ENCODE data around the gene C9orf78.

GRCh38 chr9:129840034-129840433 lies 5.0 kb upstream of the C9orf78 start:
- TF ChIP-seq CTCF (IDR thresholded peaks at IDR 0.05): no peak
- TF ChIP-seq POLR2A (IDR thresholded peaks at IDR 0.05): no peak

All from Peyer's patch (tissue), 4 donors.